ENCODE measurements around the gene SEZ6.
A peak's percentile ranks its signal among the peaks of the same experiment; 100 is the strongest.

SEZ6 gene

DNA sequence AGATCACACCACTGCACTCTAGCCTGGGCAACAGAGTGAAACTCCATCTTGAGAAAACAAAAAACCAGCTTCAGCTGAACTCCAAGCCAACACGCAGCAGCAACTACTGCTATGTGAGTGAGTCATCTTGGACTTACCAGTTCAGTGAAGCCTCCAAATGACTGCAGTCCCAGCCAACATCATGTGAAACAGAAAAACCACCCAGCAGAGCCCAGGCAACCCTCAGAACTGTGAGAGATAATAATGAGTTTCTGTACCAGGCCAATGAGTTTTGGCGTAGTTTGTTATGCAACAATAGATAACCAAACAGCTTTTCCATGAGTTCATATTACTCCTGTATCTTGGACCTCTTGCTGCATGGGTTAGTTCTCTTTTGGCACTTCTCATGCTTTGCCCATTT is 77.8 kb downstream of the SEZ6 start:
- no peak for DNase-seq

DNA sequence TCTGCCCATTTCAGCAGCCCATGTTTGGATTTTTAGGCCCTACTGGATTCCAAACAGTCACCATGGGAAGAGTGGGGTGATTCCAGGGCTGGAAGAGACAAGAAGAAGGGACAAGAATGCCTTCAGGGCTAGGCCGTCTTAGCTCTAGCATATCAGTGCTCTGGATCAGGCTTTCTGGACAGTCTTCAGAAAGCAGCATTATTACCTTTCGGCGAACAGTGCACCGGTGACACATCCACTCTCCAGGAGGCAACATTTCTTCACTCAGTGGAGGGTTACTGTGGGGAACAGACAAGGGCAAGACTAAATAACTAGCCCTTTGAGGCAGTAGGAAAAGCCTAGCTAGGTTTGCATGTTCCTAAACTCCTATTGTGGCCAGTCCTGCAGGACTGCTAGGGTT is 79.0 kb downstream of the SEZ6 start:
- DNase-seq = no peak

DNA sequence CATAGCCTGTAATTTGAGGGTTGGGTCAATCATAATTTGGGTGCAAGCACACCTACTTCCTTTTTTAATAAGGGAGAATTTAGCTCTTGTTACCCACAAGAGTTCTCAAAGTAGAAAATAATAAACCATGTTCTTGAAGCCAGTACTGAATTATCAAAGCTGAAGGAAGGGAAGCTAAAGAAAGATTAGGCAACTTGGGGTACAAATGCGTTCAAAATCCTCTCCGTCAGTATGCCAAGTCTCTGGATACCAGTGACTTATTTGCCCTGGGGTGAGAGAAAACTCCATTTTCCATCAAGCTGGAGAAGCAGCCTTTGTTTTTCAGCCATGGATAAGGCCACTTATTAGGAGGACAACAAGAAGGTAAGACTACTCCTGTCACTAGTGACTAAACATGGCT is 79.5 kb downstream of the SEZ6 start:
- DNase-seq = no peak

DNA sequence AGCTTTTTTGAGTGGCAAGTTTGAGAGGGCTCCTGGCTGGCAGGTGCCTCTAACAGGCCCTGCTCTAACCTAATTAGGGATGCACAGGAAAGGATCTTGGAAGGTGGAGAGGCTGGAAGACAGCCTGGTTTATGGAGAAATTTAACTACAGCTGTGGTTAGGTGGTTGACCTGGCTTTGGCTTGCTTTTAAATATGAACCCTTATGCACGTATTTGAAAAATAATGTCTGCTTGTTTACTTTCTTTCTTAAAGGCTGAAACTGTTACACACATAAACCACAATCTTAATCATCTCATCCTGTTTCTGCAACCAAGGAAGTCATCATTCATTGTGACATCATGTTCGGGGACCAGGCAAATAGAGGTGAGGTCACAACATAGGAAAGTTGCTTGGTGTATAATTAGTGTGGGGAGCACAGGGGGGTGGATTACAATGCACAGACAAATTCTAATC is 79.9 kb downstream of the SEZ6 start:
- DNase-seq = peak; percentile 18

DNA sequence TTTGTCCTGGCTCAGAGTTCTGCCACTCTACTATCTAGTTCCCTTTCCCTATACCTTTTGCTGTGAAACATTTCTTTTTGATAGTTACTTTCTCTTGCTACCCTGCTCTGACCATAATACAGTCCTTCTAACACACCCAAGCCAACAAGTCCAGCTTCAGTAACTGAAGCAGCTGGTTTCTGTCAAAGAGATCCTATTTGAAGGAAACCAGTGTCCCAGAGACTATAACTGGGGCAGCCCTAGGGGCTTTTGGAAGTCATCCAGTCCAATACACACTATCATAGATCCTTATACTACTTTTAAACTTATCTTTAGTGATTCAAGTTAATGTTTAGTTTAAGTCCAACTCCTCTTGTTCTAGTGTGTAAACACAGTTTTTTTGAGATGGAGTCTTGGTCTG is 85.6 kb downstream of the SEZ6 start:
- DNase-seq = no peak

DNA sequence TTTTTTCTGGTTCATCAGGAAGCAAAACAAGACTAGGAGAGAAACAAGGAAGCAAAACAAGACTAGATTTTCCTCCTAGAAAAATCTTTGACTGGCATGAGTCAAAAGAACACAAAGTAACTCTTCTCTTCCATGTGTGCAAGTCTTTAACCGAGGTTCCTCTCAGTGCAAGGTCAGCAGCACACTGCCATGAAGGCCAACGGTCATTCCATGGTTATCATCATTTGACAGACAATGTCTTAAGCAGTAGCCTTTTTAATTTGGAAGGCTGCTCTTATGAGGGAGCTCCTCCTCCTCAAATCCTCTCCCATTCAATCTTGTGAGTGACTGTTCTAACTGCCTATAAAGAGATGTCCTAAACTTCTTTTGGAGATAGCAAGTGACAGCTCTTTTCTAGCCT is 87.5 kb downstream of the SEZ6 start:
- DNase-seq = no peak

DNA sequence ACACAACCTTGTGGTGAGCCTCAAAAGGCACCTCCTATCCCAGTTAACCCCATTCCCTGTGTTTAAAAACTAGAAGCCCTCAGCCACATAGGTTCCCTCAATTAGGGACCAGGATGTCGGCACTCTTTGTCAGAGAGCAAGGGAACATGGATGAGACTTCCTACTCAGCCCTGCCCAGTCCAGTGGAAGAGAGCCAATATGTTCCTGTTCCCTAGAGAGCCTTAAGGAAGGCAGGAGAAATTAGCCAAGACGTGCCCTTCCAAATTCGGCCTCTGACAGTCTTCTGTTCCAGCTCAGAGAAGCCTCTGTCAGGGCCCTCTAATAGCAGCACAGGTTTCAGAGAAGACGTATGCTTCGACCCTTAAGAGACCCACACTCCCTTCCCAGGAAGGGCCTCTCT is 88.4 kb downstream of the SEZ6 start:
- no peak for DNase-seq

DNA sequence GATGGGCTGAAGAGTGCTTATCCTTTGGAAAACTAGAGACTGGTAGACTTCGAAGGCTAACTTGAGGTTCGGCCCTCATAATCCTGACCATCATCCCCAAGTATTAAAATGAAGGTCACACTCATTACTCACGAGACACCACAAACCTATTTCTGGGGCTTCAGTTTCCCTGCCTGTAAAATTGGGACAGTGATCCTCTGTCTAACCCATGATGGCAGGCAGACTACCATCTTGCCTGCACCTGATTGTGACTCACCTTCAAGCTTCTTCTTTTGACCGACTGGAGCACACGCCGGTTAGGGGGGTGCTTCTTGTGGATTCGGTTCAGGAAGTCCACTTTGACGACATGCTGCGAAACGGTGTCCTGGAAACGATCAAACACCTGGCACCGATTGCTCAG is 88.8 kb downstream of the SEZ6 start:
- DNase-seq = no peak

DNA sequence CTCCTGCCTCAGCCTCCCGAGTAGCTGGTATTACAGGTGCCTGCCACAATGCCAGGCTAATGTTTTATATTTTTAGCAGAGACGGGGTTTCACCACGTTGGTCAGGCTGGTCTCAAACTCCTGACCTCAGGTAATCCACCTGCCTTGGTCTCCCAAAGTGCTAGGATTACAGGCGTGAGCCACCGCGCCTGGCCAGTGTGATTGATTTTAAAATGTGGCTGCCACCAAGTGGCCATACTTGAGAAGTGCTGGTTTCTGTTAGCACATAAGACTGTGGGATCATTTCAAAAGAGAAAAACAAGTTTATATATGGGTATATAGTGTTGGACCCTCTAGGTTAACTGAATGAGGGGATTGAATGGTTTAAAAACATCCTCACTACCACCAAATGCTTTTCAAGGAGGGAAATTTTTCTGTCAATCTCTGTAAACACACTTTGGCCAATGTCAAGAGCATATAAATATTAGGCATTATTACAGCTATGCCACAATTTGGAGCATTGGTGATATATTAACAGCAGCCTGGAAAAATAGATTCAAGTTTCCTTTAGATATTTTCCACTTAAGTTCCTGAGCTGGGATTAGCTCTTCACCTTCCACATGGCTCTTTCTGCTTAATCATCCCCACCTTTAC is 89.4 kb downstream of the SEZ6 start:
- no peak for DNase-seq

DNA sequence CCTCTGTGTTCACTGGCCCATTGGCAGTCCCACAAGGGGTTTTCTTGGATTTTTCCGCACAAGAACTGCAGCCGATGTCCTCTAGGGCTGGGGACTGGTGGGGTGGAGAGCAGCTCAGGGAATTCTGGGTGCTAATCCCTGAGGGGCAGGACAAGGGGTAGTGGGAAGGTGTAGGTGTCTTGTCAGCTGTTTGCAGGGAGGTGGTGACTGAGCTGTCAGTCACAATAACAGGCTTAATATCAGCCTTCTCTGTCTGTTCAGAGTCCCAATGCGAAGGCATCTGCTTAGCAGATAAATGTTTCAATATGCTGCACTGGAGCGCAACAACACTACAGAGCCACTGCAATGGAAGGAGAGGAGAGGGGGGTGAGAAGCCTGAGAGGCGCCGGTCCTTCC is 92.9 kb downstream of the SEZ6 start:
- no peak for DNase-seq

DNA sequence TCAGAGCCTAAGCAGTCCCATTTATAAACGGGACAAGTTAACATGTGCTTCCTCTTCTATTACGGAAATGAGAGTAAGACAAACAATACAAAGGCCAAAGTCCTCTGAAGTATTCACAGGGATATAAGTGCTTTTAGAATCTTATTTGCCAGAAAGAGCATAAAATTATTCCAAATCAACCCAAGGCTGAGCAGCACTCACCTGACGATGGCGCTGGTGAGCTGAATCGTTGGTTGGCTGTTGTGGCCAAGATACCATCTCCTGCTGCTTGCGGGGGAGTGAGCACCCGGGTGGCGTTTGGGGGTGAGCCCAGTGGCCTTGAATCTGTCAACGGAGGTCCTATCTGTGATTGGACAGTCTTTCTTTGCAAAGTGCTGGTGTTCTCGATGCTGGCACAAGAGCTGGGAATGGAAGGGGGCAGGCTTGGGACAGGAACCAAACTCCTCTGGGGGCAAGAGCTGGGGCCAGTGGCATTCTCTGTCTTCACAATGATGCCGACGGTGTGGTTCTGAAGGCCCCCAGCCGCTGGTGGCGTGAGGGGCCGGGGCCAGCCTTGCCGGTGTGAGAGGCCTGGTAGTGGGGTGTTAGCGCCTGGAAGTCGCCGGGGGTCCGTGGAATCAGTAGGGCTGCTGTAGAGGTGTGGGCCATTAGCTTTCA is 93.4 kb downstream of the SEZ6 start:
- no peak for DNase-seq

DNA sequence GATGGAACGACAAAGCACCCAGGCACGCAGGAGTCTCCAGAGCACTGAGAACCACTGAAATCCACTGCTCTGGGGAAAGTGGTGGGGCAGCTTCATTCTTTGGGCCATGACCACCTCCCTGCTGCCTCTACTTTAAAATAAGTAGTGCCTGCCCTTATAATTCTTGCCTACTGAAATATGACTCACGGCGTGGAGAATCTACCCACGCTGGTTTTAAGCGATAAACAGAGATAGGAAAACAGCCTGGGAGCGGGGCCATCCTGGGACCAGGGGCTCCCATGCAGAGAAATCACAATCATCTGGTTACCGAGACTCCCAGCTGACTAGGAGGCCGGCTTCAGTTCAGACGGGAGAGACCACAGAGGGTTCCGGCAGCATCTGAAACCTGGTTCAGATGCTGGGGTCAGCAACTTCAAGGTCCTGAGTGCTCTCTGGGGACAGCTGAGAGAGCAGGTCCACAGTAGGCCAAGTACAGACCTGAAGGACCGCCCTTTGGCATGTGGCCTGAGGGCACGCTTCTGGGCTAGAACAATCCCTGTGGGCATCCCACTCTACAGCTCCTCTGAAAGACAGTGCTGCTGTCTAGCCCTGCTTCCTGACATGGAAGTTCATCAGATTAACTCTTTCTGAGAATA is 94.3 kb downstream of the SEZ6 start:
- DNase-seq = no peak

DNA sequence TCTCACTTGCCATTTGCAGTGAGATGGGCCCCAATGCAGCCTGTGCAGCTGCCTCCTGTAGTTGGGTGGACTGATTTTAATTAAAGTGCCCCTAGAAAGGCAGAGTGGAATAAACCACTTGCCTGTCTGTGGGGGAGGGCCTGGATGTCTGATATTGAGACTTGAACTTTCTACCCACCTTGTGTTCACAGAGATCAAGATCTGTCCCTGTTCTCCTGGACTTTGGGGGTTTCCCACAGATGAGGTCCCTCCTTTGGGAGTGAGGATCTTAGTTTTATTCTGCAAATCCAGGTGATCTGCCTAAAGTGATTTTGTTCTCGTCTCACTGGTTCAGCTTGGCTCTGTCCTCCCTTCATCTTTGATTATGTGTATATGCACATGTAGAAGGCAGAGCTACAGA is 95.3 kb downstream of the SEZ6 start:
- no peak for DNase-seq

DNA sequence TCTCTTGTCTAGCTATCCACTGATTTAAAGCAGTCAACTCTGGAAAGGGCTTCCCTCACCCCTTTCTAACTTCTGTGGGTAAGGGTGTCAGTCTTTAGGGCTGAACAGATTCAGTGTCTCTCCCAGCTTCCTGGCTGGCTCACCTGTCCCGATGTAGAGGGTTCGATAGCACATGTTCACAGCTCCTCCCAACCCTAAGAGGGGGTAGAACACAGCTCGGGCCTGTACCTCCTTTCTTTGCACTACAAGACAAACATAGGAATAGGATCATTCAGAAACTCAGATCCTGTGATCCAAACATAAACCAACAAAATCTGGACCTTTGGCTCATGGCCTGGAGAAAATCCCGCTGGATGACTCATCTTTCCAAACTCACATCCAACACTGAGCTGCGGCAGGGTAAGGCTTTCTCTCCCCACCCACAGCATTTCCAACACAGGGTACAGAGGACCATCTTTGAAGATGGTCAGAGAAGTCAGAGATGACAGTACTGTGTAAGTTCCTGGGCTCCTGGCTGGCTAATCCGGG is 97.1 kb downstream of the SEZ6 start:
- no peak for DNase-seq

DNA sequence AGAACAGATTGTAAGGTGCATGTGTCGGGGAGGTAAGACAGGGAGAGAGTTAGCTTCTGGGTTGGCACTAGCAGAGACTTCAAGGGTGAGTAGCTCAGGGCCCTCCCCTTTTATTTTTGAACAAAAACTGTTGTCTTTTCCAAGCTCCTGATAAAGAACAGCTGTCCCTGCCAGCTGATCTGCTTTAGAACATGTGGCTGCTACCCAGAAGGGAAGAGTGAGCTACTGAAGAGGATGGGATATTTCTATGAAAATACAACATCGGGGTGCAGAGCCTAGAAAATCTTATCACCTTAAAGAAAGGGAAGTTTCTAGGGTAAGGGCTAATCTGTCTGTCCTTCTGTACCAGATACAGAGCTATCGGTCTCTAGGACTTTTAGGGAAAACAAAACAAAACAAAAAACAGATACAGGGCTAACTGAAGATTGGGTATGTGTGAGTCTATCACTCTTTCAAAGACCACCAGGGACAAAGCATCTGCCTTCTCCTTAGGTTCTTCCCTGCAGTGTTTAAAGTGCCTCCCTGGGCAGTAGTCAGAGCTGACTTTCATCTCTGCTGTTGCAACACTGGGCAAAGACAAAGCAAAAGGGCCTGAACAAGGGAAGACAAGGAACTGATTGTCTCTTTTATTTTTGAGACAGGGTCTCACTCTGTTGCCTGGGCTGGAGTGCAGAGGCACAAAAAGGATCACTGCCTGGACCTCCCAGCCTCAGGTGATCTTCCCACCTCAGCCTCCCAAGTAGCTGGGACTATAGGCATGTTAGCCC is 97.9 kb downstream of the SEZ6 start:
- no peak for DNase-seq

DNA sequence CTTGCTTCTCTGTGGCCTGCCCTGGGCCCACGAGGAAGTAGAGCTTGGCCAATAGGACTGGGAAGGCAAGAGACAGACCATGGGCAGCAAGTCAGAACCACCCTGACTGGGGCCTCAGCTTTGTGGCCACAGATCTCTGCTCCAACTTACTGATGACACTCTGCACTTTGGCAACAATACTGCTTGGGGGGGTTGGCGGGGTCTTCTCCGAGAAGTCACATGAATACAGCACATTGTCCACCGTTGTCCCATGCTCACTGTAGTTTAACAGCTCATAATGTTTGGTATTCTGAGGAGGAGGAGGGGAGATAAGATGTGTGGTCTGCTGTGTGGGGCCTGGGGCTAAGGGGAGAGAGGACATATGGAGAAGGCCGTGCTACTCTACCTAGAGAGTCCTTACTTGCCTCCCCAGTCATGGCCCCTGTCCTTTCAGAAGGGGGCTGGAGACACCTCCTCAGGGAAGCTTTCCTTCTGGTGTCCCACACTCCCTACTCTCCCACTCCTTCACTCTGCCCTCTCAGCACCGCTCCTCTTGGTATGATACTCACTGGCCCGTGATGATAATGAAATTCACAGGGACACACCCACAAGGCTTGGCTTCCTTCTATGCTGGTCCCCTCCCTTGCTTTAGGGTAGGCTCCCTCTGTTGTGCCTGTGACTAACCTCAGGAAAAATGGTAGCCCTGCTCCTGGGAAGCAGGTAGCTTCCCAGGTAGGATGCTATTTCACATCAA is 99.0 kb downstream of the SEZ6 start:
- no peak for DNase-seq

DNA sequence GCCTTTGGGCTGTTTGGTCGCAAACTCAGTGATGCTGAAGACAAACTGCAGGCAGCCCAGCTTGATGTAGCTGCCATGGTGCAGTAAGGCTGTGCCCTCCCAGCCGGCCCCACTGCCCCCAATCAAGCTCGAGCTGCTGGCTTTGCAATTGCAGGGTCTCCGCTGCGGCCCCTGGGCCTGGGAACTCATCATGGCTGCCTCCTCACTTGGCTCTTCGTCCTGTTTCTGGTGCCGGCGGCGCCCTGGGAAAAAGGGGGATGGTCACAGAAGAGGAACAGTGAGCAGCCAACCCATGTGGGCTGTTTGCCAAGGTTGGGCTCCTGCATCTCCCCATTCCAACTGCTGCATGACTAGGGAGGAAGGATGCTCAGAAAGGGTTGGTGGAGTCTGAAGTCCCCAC is 99.6 kb downstream of the SEZ6 start:
- no peak for DNase-seq
